Endothelial cell of umbilical vein (primary cell): ENCODE data around the gene FBN3.

Experiments
- EZH2 ChIP-seq: IDR thresholded peaks from 2 replicates; pipeline ENCODE4 v1.6.1; 2012; ENCODE audit warnings: borderline replicate concordance, low read depth, mild to moderate bottlenecking, moderate library complexity, low read length, inconsistent platforms; ENCODE audit not compliant: severe bottlenecking
- GATA2 ChIP-seq: IDR thresholded peaks from 2 replicates; pipeline ENCODE4 v1.7.0; 2011; ENCODE audit warnings: low read depth, mild to moderate bottlenecking, moderate library complexity, mixed read lengths, low read length; ENCODE audit not compliant: insufficient read length, insufficient read depth
- JUN ChIP-seq: IDR thresholded peaks from 2 replicates; pipeline ENCODE4 v1.6.1; 2011; ENCODE audit warnings: borderline replicate concordance, low read depth; ENCODE audit not compliant: insufficient read length, insufficient read depth
- MYC ChIP-seq: IDR thresholded peaks from one replicate; pipeline ENCODE4 v1.6.1; 2011; ENCODE audit warnings: mild to moderate bottlenecking, low read depth, low read length
- POLR2A ChIP-seq: IDR thresholded peaks from 2 replicates; pipeline ENCODE4 v1.6.1; 2012; ENCODE audit warnings: low read depth, mild to moderate bottlenecking, control low read depth, low read length
- POLR2AphosphoS5 ChIP-seq: IDR thresholded peaks from 2 replicates; pipeline ENCODE4 v1.6.1; 2012; ENCODE audit warnings: low read depth, mild to moderate bottlenecking, control low read depth, low read length, moderate library complexity; ENCODE audit not compliant: insufficient read depth
- TF ChIP-seq, protein P1 (sequence below), 2 donors: IDR thresholded peaks; 1 replicate in 1 of 2; 2 replicates in 1 of 2; pipeline ENCODE4 v1.5.1; 2011; ENCODE audit warnings: low read length in 2 of 2, mild to moderate bottlenecking in 2 of 2, moderate library complexity in 2 of 2, control low read depth in 1 of 2, inconsistent platforms in 1 of 2, low read depth in 1 of 2; ENCODE audit not compliant: insufficient read depth in 1 of 2; ENCODE audit errors: extremely low read depth in 1 of 2
- TF ChIP-seq, protein P2 (sequence below): IDR thresholded peaks from 2 replicates; pipeline ENCODE4 v1.6.1; 2011; ENCODE audit not compliant: insufficient read depth, insufficient read length

DNA sequence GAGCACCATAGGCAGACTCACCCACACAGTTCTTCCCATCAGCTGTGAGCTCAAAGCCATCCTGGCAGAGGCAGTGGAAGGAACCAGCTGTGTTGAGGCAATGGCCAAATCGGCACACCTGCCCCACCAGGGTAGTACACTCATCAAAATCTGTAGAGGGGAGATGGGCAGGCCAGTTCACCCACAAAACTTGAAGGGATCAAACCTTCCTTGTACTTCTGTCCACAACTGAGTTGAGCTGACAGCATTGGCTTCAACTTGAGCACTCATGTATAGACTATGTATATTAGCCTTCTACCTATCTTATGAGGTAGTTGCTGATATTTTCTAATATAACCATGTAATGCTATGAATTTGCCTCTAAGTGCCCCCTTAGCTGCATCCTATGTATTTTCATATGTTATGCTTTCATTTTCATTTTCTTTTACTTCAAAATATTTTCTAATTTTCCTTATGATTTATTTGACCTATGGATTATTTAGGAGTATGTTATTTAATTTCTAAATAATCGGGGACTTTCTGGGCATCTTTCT is 54.0 kb downstream of the FBN3 start:
- TF ChIP-seq GATA2 (no peak), EZH2 (no peak), POLR2A (no peak), JUN (no peak), POLR2AphosphoS5 (no peak), MYC (no peak)
- TF ChIP-seq, protein P1, sequence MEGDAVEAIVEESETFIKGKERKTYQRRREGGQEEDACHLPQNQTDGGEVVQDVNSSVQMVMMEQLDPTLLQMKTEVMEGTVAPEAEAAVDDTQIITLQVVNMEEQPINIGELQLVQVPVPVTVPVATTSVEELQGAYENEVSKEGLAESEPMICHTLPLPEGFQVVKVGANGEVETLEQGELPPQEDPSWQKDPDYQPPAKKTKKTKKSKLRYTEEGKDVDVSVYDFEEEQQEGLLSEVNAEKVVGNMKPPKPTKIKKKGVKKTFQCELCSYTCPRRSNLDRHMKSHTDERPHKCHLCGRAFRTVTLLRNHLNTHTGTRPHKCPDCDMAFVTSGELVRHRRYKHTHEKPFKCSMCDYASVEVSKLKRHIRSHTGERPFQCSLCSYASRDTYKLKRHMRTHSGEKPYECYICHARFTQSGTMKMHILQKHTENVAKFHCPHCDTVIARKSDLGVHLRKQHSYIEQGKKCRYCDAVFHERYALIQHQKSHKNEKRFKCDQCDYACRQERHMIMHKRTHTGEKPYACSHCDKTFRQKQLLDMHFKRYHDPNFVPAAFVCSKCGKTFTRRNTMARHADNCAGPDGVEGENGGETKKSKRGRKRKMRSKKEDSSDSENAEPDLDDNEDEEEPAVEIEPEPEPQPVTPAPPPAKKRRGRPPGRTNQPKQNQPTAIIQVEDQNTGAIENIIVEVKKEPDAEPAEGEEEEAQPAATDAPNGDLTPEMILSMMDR (IDR thresholded peaks at IDR 0.05; ENCODE audit: extremely low read depth in 1 of 2, insufficient read depth in 1 of 2, low read depth in 1 of 2, low read length in 2 of 2) = no peak
- TF ChIP-seq, protein P2, sequence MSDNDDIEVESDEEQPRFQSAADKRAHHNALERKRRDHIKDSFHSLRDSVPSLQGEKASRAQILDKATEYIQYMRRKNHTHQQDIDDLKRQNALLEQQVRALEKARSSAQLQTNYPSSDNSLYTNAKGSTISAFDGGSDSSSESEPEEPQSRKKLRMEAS = no peak
